Right renal cortex interstitium (tissue), 3 donors: ENCODE measurements around the gene SART1. TPM values are rescaled to one million over a fixed set of nuclear protein-coding genes. Genes with fewer than 3 reads are reported as not detected.

Experiments used
- DNase-seq, 3 donors: peaks; one replicate each; pipeline ENCODE4 v3.0.0-alpha.2; 2013; ENCODE audit warnings: low read depth in 3 of 3, low spot score in 2 of 3
- polyA plus RNA-seq, 3 donors: library from polyadenylated mRNA; unstranded; fragments of 120-200 nt; gene quantifications; one replicate each; pipeline ENCODE4 v1.2.1, GENCODE V29; 2013; ENCODE audit not compliant: insufficient read length in 3 of 3

The SART1 gene, protein sequence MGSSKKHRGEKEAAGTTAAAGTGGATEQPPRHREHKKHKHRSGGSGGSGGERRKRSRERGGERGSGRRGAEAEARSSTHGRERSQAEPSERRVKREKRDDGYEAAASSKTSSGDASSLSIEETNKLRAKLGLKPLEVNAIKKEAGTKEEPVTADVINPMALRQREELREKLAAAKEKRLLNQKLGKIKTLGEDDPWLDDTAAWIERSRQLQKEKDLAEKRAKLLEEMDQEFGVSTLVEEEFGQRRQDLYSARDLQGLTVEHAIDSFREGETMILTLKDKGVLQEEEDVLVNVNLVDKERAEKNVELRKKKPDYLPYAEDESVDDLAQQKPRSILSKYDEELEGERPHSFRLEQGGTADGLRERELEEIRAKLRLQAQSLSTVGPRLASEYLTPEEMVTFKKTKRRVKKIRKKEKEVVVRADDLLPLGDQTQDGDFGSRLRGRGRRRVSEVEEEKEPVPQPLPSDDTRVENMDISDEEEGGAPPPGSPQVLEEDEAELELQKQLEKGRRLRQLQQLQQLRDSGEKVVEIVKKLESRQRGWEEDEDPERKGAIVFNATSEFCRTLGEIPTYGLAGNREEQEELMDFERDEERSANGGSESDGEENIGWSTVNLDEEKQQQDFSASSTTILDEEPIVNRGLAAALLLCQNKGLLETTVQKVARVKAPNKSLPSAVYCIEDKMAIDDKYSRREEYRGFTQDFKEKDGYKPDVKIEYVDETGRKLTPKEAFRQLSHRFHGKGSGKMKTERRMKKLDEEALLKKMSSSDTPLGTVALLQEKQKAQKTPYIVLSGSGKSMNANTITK
- 10 to 100 TPM; 42.9 to 43.7 (median 43.2) TPM for polyA plus RNA-seq

DNA sequence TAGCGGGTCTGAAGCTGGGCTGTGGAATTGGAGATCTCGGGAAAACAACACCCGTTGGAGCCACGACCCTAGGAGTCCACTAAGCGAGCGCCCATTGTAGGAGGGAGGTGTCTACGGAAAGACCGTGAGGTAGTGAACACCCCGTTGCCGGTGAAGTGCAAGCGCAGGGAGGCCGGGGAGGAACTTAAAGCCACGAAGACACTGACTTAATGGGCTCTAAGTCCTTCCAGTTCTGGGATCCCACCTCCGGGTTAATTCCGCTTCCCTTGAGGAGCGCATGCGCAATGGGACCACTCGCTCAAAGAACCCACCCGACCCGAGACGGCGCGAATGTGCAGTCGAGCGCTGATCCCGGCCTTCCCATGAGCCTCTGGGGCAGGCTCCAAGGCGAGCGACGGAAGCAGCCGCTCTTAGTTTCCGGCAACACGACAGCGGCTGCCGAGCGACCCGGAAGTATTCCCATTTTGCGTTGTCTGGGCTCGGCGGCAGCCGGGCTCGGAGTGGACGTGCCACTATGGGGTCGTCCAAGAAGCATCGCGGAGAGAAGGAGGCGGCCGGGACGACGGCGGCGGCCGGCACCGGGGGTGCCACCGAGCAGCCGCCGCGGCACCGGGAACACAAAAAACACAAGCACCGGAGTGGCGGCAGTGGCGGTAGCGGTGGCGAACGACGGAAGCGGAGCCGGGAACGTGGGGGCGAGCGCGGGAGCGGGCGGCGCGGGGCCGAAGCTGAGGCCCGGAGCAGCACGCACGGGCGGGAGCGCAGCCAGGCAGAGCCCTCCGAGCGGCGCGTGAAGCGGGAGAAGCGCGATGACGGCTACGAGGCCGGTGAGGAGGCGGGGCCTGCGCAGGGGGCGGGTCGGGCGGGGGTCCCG lies at the start of gene SART1:
SART1 (plus strand) TSS at position 468 of the 874 bp plus-strand sequence; CDS start at position 515, 47 bp downstream.
- DNase-seq = peak; percentile 92 to 97 (median 96)

- DNase-seq = no peak
Observed at GRCh38 chr11:65912845-65913244, 48.7 kb upstream of the SART1 start.

GRCh38 chr11:65915101-65915820 lies 46.3 kb upstream of the SART1 start:
- DNase-seq = no peak

GRCh38 chr11:65915821-65916251 lies 45.7 kb upstream of the SART1 start:
- no peak for DNase-seq

- no peak for DNase-seq
Observed at GRCh38 chr11:65916391-65916790, 45.1 kb upstream of the SART1 start.

- DNase-seq = no peak
Observed at GRCh38 chr11:65917077-65917433, 44.5 kb upstream of the SART1 start.

GRCh38 chr11:65917434-65918210 lies 43.9 kb upstream of the SART1 start:
- no peak for DNase-seq

DNA sequence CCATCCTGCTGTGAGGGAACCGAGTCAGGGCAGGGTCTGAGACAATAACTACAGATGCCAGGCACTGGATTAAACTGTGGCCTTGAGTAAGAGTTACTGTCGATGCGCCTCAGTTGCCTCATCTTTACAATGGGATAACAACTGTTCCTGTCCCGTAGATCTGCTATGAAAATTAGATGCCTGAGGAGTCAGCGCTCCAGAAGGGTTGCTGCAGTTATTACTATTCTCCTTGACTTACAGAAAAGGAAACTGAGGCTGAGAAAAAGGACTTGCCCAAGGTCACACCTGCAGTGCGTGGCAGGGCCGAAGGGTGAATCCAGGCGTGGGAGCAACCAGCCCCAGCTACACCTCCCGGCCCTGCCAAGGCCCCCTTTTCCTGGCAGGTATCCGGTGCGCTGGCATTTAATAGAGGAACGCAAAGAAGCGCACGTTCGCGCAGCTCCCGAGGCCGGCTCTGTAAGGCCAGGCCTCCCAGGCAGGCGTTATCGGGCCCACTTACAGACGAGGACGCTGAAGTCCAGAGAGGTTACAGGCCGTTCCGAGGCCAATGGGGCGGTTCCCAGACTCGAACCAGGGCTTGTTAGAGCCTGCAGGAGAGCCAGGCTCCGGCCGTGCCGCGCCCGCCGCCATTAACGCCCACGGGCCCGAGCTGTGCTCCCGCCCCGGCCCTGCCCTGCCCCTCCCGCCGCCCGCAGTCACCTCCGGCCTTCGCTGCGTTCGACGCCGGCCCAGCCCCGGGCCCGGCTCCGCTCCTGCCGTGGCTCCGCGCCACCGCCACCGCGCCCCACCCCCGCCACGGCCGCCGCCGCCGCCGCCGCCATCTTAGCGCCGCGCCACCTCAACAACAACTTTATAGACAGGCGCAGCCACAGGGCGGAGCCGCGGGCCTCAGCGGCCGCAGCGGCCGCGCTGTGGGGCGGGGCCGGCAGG lies 43.1 kb upstream of the SART1 start, which contains the start of gene C11orf68:
C11orf68 (minus strand) TSS at position 852 of the 930 bp plus-strand sequence; CDS start at position 821, 31 bp downstream.
- DNase-seq = no peak

DNA sequence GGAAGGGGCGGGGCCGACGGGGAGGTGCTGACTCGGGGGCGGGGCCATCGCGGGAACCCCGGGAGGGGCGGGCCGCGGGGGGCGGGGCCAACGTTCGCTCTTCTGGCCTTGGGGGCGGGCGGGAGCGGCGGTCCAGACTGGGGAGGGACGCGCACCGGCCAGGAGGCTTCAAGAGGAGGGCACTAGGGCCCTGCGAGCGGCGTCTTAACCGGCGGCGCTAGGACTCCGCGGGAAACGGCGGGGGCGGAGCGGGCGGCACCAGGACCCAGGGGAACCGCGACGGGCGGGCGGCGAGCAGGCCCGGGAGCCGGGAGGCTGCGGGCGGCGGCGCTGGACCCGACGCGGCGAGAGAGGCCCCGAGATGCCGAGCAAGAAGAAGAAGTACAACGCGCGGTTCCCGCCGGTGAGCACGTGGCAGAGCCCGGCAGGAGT lies 42.4 kb upstream of the SART1 start, which contains the start of gene DRAP1:
DRAP1 (plus strand) TSS at position 286 of the 432 bp plus-strand sequence; CDS start at position 362, 76 bp downstream.
- peak; percentile 75 to 95 (median 91) for DNase-seq

GRCh38 chr11:65919573-65920371 lies 41.8 kb upstream of the SART1 start:
- peak in 1 of 3 donors; percentile 18 for DNase-seq

GRCh38 chr11:65920372-65920802 lies 41.1 kb upstream of the SART1 start:
- no peak for DNase-seq

DNA sequence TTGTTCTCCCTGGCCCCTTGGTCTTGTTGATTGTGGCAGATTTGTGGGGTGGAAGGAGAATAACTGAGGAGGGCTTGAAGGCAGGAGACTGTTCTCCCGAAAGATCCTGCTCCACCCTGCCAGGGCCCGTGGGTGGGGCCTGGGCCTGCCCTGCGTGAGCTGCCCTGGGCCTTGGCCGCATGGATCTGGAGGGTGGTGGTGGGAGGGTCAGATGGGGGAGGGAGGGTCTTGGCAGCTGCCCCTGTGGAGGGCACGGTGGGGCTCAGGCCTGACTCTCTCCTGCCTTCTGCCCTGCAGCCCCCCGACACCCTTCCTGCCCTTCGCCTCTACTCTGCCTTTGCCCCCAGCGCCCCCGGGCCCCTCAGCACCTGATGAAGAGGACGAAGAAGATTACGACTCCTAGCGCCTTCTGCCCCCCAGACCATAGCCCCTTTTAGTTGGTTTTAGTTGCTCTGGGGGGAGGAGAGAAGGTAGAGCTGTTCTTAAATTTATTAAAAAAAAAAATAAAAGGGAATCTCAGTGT lies 40.4 kb upstream of the SART1 start:
- no peak for DNase-seq

DNA sequence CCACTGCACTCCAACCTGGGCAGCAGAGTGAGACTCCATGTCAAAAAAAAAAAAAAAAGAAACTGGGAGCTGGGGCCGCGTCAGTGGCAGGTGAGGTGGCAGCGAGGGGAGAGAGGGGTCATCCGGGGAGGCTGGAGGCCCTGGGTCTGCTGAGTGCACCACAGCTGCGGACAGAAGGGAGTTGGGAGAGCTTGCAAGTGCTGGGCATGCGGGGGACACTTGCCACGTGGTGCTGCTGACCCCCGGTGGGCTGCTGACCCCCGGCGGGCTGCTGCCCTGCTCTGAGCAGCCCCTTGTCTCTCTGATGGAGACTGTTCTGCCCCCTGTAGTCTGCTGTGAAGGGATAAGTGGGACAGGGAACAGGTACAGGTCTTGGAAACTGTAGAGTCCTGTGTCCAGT lies 39.7 kb upstream of the SART1 start:
- no peak for DNase-seq

DNA sequence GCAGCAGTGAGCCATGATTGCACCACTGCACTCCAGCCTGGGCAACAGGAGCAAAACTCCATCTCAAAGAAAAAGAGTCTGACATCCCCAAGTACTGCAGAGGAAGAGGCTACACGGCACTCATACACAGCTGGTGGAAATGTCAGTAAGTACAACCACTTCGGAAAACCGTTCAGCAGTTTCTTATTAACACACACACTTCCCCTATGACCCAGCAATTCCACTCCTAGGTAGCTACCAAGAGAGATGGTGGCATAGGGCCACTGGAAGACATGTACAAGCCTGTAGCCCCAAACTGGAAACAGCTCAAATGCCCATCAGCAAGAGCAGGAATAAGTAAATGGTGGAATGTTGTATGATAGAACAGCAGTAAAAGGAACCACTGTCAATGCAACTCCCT lies 39.0 kb upstream of the SART1 start:
- no peak for DNase-seq

- no peak for DNase-seq
Observed at GRCh38 chr11:65925397-65925796, 36.1 kb upstream of the SART1 start.

- DNase-seq = no peak
Observed at GRCh38 chr11:65927904-65928397, 33.6 kb upstream of the SART1 start.

DNA sequence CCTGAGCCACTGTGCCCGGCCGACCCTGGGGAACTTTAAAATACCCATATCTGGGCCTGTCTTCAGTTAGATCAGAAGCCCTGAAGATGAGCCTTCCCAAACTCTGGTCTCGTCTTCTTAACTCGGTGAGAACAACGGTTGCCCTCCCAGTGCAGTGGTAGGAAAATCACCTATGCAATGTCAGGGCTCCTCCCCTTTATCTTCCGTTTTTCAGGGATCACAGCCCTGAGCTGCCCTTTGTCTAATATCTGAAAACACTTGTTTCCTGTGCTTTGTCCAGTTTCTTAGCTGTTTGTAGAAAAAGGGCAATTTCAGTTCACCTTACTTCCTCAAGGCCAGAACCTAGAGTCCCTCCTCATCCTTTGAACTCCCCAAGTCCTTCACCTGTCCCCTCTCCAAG lies 32.9 kb upstream of the SART1 start:
- no peak for DNase-seq
